Activated gamma-delta T cell (primary cell): ENCODE results near the gene PSEN1.

Source experiments
- DNase-seq: peaks from one replicate; lab custom pipeline; 2025; lab: John Stamatoyannopoulos, UW

Gene PSEN1

GRCh38 chr14:73217411-73217810 lies 81.1 kb downstream of the PSEN1 start:
- DNase-seq: no peak

GRCh38 chr14:73220061-73220460 lies 83.8 kb downstream of the PSEN1 start:
- no peak for DNase-seq

- no peak for DNase-seq
These were observed 84.3 kb downstream of the PSEN1 start for GRCh38 chr14:73220634-73221033.

GRCh38 chr14:73221945-73222344 lies 85.6 kb downstream of the PSEN1 start:
- DNase-seq: no peak

GRCh38 chr14:73223049-73223448 lies 86.7 kb downstream of the PSEN1 start:
- no peak for DNase-seq

- DNase-seq: no peak
These were observed 89.2 kb downstream of the PSEN1 start for GRCh38 chr14:73225496-73225895.

- DNase-seq: no peak
These were observed 91.8 kb downstream of the PSEN1 start for GRCh38 chr14:73227812-73228781.

GRCh38 chr14:73230051-73230450 lies 93.7 kb downstream of the PSEN1 start:
- DNase-seq: no peak

- no peak for DNase-seq
These were observed 95.9 kb downstream of the PSEN1 start for GRCh38 chr14:73231981-73232851.

- DNase-seq: no peak
These were observed 96.7 kb downstream of the PSEN1 start for GRCh38 chr14:73232984-73233383.

GRCh38 chr14:73233564-73233963 lies 97.3 kb downstream of the PSEN1 start:
- DNase-seq: no peak

- DNase-seq: no peak
These were observed 97.7 kb downstream of the PSEN1 start for GRCh38 chr14:73234029-73234428.

GRCh38 chr14:73234586-73235394 lies 98.5 kb downstream of the PSEN1 start:
- no peak for DNase-seq

- DNase-seq: no peak
These were observed 99.3 kb downstream of the PSEN1 start for GRCh38 chr14:73235531-73236155.

- no peak for DNase-seq
These were observed 99.8 kb downstream of the PSEN1 start for GRCh38 chr14:73236157-73236556.

- no peak for DNase-seq
These were observed 100.5 kb downstream of the PSEN1 start for GRCh38 chr14:73236752-73237218.

GRCh38 chr14:73237219-73237785 lies 101.0 kb downstream of the PSEN1 start, which contains the start of gene PAPLN:
TSS of gene PAPLN (plus strand) at chr14:73237506. CDS start at chr14:73239779, 2,273 bp downstream.
- no peak for DNase-seq

GRCh38 chr14:73237786-73238423 lies 101.6 kb downstream of the PSEN1 start:
- no peak for DNase-seq

GRCh38 chr14:73238424-73238852 lies 102.1 kb downstream of the PSEN1 start:
- DNase-seq: no peak

- no peak for DNase-seq
These were observed 102.6 kb downstream of the PSEN1 start for GRCh38 chr14:73238941-73239340.
